Measurements from ENCODE around the gene NECAB3. TPM values are rescaled to one million over a fixed set of nuclear protein-coding genes. Genes with fewer than 3 reads are reported as not detected.

Gene NECAB3
- total RNA-seq, 2 donors from 2014 or later: 77.2 to 92.3 TPM

GRCh38 chr20:33671573-33672288, 2.5 kb downstream of the NECAB3 start:
- Histone ChIP-seq H3K9ac (ENCODE audit: extremely low read depth, low read length, poor library complexity, severe bottlenecking) (no peak overlapping the region), H3K4me1 (ENCODE audit: control insufficient read depth, insufficient read depth, low read length) (peaks cover 13% of the 10 kb centered on the region), H3K9me3 (ENCODE audit: control insufficient read depth, low read length) (no peaks in the 10 kb centered on the region), H3K27me3 (ENCODE audit: control insufficient read depth, insufficient read depth, low read length, poor library complexity, severe bottlenecking) (no peaks in the 10 kb centered on the region), H3K36me3 (ENCODE audit: control insufficient read depth, insufficient read depth, low read length) (peaks cover 27% of the 10 kb centered on the region), H3K4me3 (ENCODE audit: low read length) (no peak overlapping the region), H3K27ac (ENCODE audit: low read depth, low read length) (no peak overlapping the region)
- Mint-ChIP-seq H3K9me3 (no peaks in the 10 kb centered on the region), H3K36me3 (ENCODE audit: low read depth) (peaks cover 50% of the 10 kb centered on the region), H3K27ac (no peak overlapping the region), H3K27me3 (ENCODE audit: insufficient read depth) (peaks cover 2% of the 10 kb centered on the region), H3K4me1 (peaks cover 30% of the 10 kb centered on the region), H3K4me3 (peak overlapping the region; percentile 93)
- no peak for TF ChIP-seq CTCF (conservative IDR thresholded peaks at IDR 0.05)
- no peak for DNase-seq
- 91 to 94% methylated on average over 5 to 8 of the region's 8 CpGs for WGBS, 2 experiments (ENCODE audit: insufficient coverage in 1 of 2, insufficient read length in 1 of 2)

DNA sequence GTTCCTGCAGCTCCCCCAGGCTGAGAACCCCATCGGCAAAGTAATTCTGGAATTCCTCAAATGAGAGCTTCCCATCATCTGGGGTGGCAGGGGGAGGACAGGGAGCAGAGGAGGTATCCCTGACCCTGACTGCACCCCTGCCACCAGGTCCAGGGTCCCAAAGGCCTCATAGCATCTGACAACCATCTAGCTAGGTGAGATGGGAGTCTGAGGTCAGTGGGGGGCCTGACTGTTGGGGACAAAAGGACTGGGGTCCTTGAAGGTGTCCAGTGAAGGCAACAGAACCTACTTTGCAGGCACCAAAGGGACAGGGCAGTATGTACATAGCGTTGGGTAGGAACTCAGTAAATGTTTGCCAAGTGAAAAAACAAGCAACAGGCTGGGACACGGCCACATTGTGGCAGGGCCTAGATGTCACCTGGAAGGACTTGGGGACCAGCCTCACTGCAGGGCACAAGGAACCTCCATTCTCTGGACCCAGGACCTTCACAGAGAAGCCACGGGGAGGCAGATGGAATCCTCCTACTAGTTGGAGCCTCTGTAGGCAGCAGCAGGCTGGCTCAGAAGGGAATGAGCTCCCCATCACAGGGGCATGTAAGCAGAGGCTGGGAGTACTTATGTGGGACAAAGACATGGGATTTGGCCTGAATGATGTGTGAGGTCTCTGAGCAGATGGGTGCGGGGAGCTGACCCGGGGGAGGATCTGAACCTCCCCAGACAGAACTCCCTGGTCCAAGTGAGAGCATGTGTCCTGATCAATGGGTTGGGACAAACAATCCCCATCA, 3.3 kb downstream of the NECAB3 start:
- TF ChIP-seq CTCF (conservative IDR thresholded peaks at IDR 0.05): no peak
- Histone ChIP-seq H3K4me1 (ENCODE audit: control insufficient read depth, insufficient read depth, low read length) (peaks cover 13% of the 10 kb centered on the region), H3K36me3 (ENCODE audit: control insufficient read depth, insufficient read depth, low read length) (peaks cover 27% of the 10 kb centered on the region), H3K9ac (ENCODE audit: extremely low read depth, low read length, poor library complexity, severe bottlenecking) (no peak overlapping the region), H3K9me3 (ENCODE audit: control insufficient read depth, low read length) (no peaks in the 10 kb centered on the region), H3K27me3 (ENCODE audit: control insufficient read depth, insufficient read depth, low read length, poor library complexity, severe bottlenecking) (no peaks in the 10 kb centered on the region), H3K27ac (ENCODE audit: low read depth, low read length) (no peak overlapping the region), H3K4me3 (ENCODE audit: low read length) (no peak overlapping the region)
- Mint-ChIP-seq H3K27ac (no peak overlapping the region), H3K4me1 (peaks cover 34% of the 10 kb centered on the region), H3K4me3 (no peak overlapping the region), H3K27me3 (ENCODE audit: insufficient read depth) (peaks cover 2% of the 10 kb centered on the region), H3K36me3 (ENCODE audit: low read depth) (peaks cover 45% of the 10 kb centered on the region), H3K9me3 (no peaks in the 10 kb centered on the region)
- no peak for DNase-seq
- WGBS, 2 experiments (ENCODE audit: insufficient coverage in 1 of 2, insufficient read length in 1 of 2): 94 to 100% methylated on average over 6 of the region's 6 CpGs

- peaks cover 2% of the 10 kb centered on the region for H3K27me3 Mint-ChIP-seq (ENCODE audit: insufficient read depth)
- Histone ChIP-seq H3K27ac (ENCODE audit: low read depth, low read length) (no peak overlapping the region), H3K36me3 (ENCODE audit: control insufficient read depth, insufficient read depth, low read length) (peaks cover 27% of the 10 kb centered on the region), H3K4me3 (ENCODE audit: low read length) (no peak overlapping the region), H3K4me1 (ENCODE audit: control insufficient read depth, insufficient read depth, low read length) (peaks cover 13% of the 10 kb centered on the region), H3K9me3 (ENCODE audit: control insufficient read depth, low read length) (no peaks in the 10 kb centered on the region), H3K9ac (ENCODE audit: extremely low read depth, low read length, poor library complexity, severe bottlenecking) (no peak overlapping the region), H3K27me3 (ENCODE audit: control insufficient read depth, insufficient read depth, low read length, poor library complexity, severe bottlenecking) (no peaks in the 10 kb centered on the region)
- H3K9me3 Mint-ChIP-seq: no peaks in the 10 kb centered on the region
- peaks cover 27% of the 10 kb centered on the region for H3K4me1 Mint-ChIP-seq
- no peak overlapping the region for H3K4me3 Mint-ChIP-seq
- no peak for TF ChIP-seq CTCF (conservative IDR thresholded peaks at IDR 0.05)
- H3K36me3 Mint-ChIP-seq (ENCODE audit: low read depth): peaks cover 44% of the 10 kb centered on the region
- peak overlapping the region; percentile 35 for H3K27ac Mint-ChIP-seq
- WGBS, 2 experiments (ENCODE audit: insufficient coverage in 1 of 2, insufficient read length in 1 of 2): 94 to 98% methylated on average over 11 to 13 of the region's 13 CpGs
- DNase-seq: no peak
Observed at GRCh38 chr20:33669873-33670640, 4.2 kb downstream of the NECAB3 start.
